Trophoblast cell (in vitro differentiated cells and primary cell): ENCODE results near the gene AGMO.

ENCODE experiments used
- DNase-seq, 2 donors: peaks; one replicate each; pipeline ENCODE4 v3.0.0-alpha.2; 2016
- H2AFZ ChIP-seq: 2 replicates; pipeline ENCODE4 v1.6.1; 2013; ENCODE audit warnings: low read length, moderate library complexity, mild to moderate bottlenecking; ENCODE audit not compliant: insufficient read depth, poor library complexity
- H2AK5ac ChIP-seq: 2 replicates; pipeline ENCODE4 v1.6.1; 2013; ENCODE audit warnings: mild to moderate bottlenecking, low read length
- H2BK120ac ChIP-seq: 2 replicates; pipeline ENCODE4 v1.6.1; 2013; ENCODE audit warnings: low read length, mild to moderate bottlenecking, moderate library complexity; ENCODE audit not compliant: insufficient read depth, poor library complexity
- H2BK12ac ChIP-seq: 2 replicates; pipeline ENCODE4 v1.6.1; 2013; ENCODE audit warnings: mild to moderate bottlenecking, low read length, moderate library complexity
- H2BK5ac ChIP-seq: 2 replicates; pipeline ENCODE4 v1.6.1; 2013; ENCODE audit warnings: low read length, low read depth, moderate library complexity, mild to moderate bottlenecking; ENCODE audit not compliant: poor library complexity
- H3K14ac ChIP-seq: 2 replicates; pipeline ENCODE4 v1.6.1; 2013; ENCODE audit warnings: mild to moderate bottlenecking, low read length
- H3K18ac ChIP-seq: 2 replicates; pipeline ENCODE4 v1.6.1; 2013; ENCODE audit warnings: mild to moderate bottlenecking, low read length
- H3K23ac ChIP-seq: 2 replicates; pipeline ENCODE4 v1.6.1; 2013; ENCODE audit warnings: low read length
- H3K27ac ChIP-seq: 2 replicates; pipeline ENCODE4 v1.5.1; 2013; ENCODE audit warnings: low read depth, mild to moderate bottlenecking, inconsistent platforms, low read length, moderate library complexity
- H3K27me3 ChIP-seq: 2 replicates; pipeline ENCODE4 v1.6.1; 2013; ENCODE audit warnings: inconsistent platforms, mild to moderate bottlenecking, low read length, moderate library complexity; ENCODE audit not compliant: insufficient read depth
- H3K36me3 ChIP-seq, 2 experiments: 1 replicate in 1 of 2; 2 replicates in 1 of 2; pipeline ENCODE4 v1.6.1; 2013; ENCODE audit warnings: low read length in 2 of 2, mild to moderate bottlenecking in 2 of 2, moderate library complexity in 1 of 2; ENCODE audit not compliant: insufficient read depth in 2 of 2, control insufficient read depth in 1 of 2
- H3K4ac ChIP-seq: 2 replicates; pipeline ENCODE4 v1.6.1; 2013; ENCODE audit warnings: low read depth, mild to moderate bottlenecking, low read length, moderate library complexity
- H3K4me1 ChIP-seq, 2 experiments: 1 replicate in 1 of 2; 2 replicates in 1 of 2; pipeline ENCODE4 v1.6.1; 2013; ENCODE audit warnings: low read length in 2 of 2, mild to moderate bottlenecking in 2 of 2, moderate library complexity in 1 of 2; ENCODE audit not compliant: insufficient read depth in 2 of 2, control insufficient read depth in 1 of 2
- H3K4me2 ChIP-seq: 2 replicates; pipeline ENCODE4 v1.6.1; 2013; ENCODE audit warnings: inconsistent platforms, mild to moderate bottlenecking, low read length, moderate library complexity
- H3K4me3 ChIP-seq: 2 replicates; pipeline ENCODE4 v1.5.1; 2013; ENCODE audit warnings: mild to moderate bottlenecking, low read depth, low read length, inconsistent platforms
- H3K79me1 ChIP-seq: one replicate; pipeline ENCODE4 v1.6.1; 2013; ENCODE audit warnings: low read length
- H3K79me2 ChIP-seq: 2 replicates; pipeline ENCODE4 v1.6.1; 2013; ENCODE audit warnings: low read length, mild to moderate bottlenecking; ENCODE audit not compliant: control insufficient read depth, insufficient read depth, poor library complexity
- H3K9ac ChIP-seq: 2 replicates; pipeline ENCODE4 v1.6.1; 2013; ENCODE audit warnings: mild to moderate bottlenecking, low read length
- H3K9me3 ChIP-seq: 2 replicates; pipeline ENCODE4 v1.6.1; 2013; ENCODE audit warnings: low read depth, mild to moderate bottlenecking, control low read depth, inconsistent platforms, low read length; ENCODE audit not compliant: insufficient read depth
- H4K12ac ChIP-seq: 2 replicates; pipeline ENCODE4 v1.6.1; 2013; ENCODE audit warnings: low read depth, mild to moderate bottlenecking, low read length, moderate library complexity
- H4K8ac ChIP-seq: 2 replicates; pipeline ENCODE4 v1.6.1; 2013; ENCODE audit warnings: low read depth, mild to moderate bottlenecking, low read length, moderate library complexity
- H4K91ac ChIP-seq: one replicate; pipeline ENCODE4 v1.6.1; 2013; ENCODE audit warnings: low read depth, mild to moderate bottlenecking, low read length, moderate library complexity
- WGBS: extraction: QIAGEN DNeasy Blood & Tissue Kit; methylation state at CpG from one replicate; pipeline ENCODE4 v1.1.7; 2013; ENCODE audit warnings: missing lambda C conversion rate; ENCODE audit not compliant: insufficient read length, insufficient coverage; ENCODE audit errors: extremely low coverage; 5-methylcytosine and 5-hydroxymethylcytosine counted together

Gene AGMO

DNA sequence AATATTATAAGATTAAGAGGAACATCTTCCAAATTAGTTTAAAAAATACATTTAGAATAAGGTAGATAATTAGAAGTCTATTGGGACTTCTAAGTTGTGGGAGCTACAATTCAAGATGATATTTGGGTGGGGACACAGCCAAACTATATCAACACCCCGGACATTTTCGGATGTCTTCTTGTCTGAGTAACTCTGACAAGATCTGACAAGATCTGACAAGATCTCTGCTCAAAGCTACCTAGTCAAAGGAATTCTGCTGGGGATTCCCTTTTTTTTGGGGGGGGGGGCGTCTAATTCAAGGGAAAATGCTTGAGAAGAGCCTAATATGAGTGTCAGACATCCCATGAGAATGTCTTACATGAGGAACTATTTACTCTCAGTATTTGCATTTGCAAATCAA lies 5.2 kb upstream of the AGMO start:
- no peak overlapping the region for H3K9ac ChIP-seq
- no peak overlapping the region for H4K12ac ChIP-seq
- no peak overlapping the region for H3K14ac ChIP-seq
- WGBS, result no CpG with 5 or more reads among the region's 3 CpGs
- no peaks in the 10 kb centered on the region for H3K79me1 ChIP-seq
- no peaks in the 10 kb centered on the region for H3K9me3 ChIP-seq
- H3K18ac ChIP-seq, result no peak overlapping the region
- H2AK5ac ChIP-seq, result no peak overlapping the region
- DNase-seq, result no peak
- H3K27ac ChIP-seq, result no peak overlapping the region
- H3K23ac ChIP-seq, result no peak overlapping the region
- no peak overlapping the region for H3K4ac ChIP-seq
- no peaks in the 10 kb centered on the region for H3K36me3 ChIP-seq
- H4K91ac ChIP-seq, result no peak overlapping the region
- no peaks in the 10 kb centered on the region for H3K4me1 ChIP-seq
- no peak overlapping the region for H3K4me2 ChIP-seq
- H2AFZ ChIP-seq, result no peak overlapping the region
- H3K4me3 ChIP-seq, result no peak overlapping the region
- H2BK12ac ChIP-seq, result no peak overlapping the region
- no peaks in the 10 kb centered on the region for H3K27me3 ChIP-seq
- no peak overlapping the region for H4K8ac ChIP-seq
- no peak overlapping the region for H2BK120ac ChIP-seq
- no peaks in the 10 kb centered on the region for H3K79me2 ChIP-seq
- H2BK5ac ChIP-seq, result no peak overlapping the region

GRCh38 chr7:15566476-15566875 lies 4.7 kb upstream of the AGMO start:
- no CpG with 5 or more reads among the region's 5 CpGs for WGBS
- Histone ChIP-seq H4K91ac (no peak overlapping the region), H3K27me3 (no peaks in the 10 kb centered on the region)

GRCh38 chr7:15560968-15561367 lies 847 bp downstream of the AGMO start:
- WGBS, result no CpG with 5 or more reads among the region's 1 CpG
- H3K4ac ChIP-seq, result no peak overlapping the region
- H3K36me3 ChIP-seq, result no peaks in the 10 kb centered on the region

More at GRCh38 chr7:15566476-15566875, 4.7 kb upstream of the AGMO start:
- no peak overlapping the region for H3K9ac ChIP-seq
- no peaks in the 10 kb centered on the region for H3K36me3 ChIP-seq
- no peaks in the 10 kb centered on the region for H3K4me1 ChIP-seq
- H3K18ac ChIP-seq, result no peak overlapping the region
- no peak overlapping the region for H2AFZ ChIP-seq
- no peak overlapping the region for H3K4me2 ChIP-seq
- no peak overlapping the region for H3K4ac ChIP-seq
- H3K79me1 ChIP-seq, result no peaks in the 10 kb centered on the region
- H3K79me2 ChIP-seq, result no peaks in the 10 kb centered on the region
- H4K8ac ChIP-seq, result no peak overlapping the region
- no peak overlapping the region for H2BK5ac ChIP-seq
- H3K9me3 ChIP-seq, result no peaks in the 10 kb centered on the region
- DNase-seq, result no peak
- H3K27ac ChIP-seq, result no peak overlapping the region
- H2AK5ac ChIP-seq, result no peak overlapping the region
- H2BK12ac ChIP-seq, result no peak overlapping the region
- no peak overlapping the region for H2BK120ac ChIP-seq
- H4K12ac ChIP-seq, result no peak overlapping the region
- no peak overlapping the region for H3K23ac ChIP-seq
- no peak overlapping the region for H3K4me3 ChIP-seq
- no peak overlapping the region for H3K14ac ChIP-seq

DNA sequence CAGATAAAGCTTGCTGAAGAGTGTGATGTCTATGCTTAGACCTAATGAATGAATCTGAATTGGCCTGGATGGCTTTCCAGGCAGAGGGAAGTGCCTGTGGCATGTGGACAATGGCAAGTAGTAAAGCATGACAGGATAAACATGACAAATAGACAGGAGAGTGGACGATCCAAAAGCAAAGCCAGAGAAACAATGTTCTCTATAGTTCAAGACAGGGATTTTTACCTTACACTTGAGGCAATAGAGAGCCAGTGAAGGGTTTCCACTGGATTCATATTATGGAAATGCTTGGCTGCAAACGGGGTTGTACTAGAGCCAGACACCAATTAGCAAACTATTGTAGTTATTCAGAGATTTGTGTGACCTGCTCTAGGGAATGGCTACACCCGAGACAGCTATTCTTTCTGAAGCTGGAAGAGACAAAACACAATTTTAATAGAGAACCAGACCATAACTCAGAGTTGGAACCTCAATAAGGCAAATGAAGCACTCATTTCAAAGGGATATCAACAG lies 2.3 kb downstream of the AGMO start:
- Histone ChIP-seq H3K27me3 (no peaks in the 10 kb centered on the region), H3K27ac (no peak overlapping the region), H2BK12ac (no peak overlapping the region), H3K14ac (no peak overlapping the region), H3K18ac (no peak overlapping the region), H3K9ac (no peak overlapping the region), H3K23ac (no peak overlapping the region), H3K79me1 (no peaks in the 10 kb centered on the region), H3K4ac (no peak overlapping the region), H3K36me3 (no peaks in the 10 kb centered on the region), H3K4me1 (no peaks in the 10 kb centered on the region), H3K9me3 (no peaks in the 10 kb centered on the region), H4K91ac (no peak overlapping the region), H3K79me2 (no peaks in the 10 kb centered on the region), H4K8ac (no peak overlapping the region), H3K4me3 (no peak overlapping the region), H2AK5ac (no peak overlapping the region), H2BK120ac (no peak overlapping the region), H2AFZ (no peak overlapping the region), H4K12ac (no peak overlapping the region), H2BK5ac (no peak overlapping the region), H3K4me2 (no peak overlapping the region)
- no CpG with 5 or more reads among the region's 3 CpGs for WGBS
- DNase-seq, result no peak

More at GRCh38 chr7:15560968-15561367, 847 bp downstream of the AGMO start:
- Histone ChIP-seq H4K12ac (no peak overlapping the region), H3K27ac (no peak overlapping the region), H3K14ac (no peak overlapping the region), H3K4me3 (no peak overlapping the region), H3K18ac (no peak overlapping the region), H3K4me2 (no peak overlapping the region), H2AK5ac (no peak overlapping the region), H3K9me3 (no peaks in the 10 kb centered on the region), H3K4me1 (no peaks in the 10 kb centered on the region), H3K9ac (no peak overlapping the region), H2BK12ac (no peak overlapping the region), H2BK5ac (no peak overlapping the region), H3K79me1 (no peaks in the 10 kb centered on the region), H4K91ac (no peak overlapping the region), H3K23ac (no peak overlapping the region), H2AFZ (no peak overlapping the region), H3K27me3 (no peaks in the 10 kb centered on the region), H4K8ac (no peak overlapping the region), H3K79me2 (no peaks in the 10 kb centered on the region), H2BK120ac (no peak overlapping the region)
- DNase-seq, result no peak
